Measurements from ENCODE around the gene AKNA.

The AKNA gene

GRCh38 chr9:114431770-114432169, 44.0 kb upstream of the AKNA start:
- TF ChIP-seq CTCF (IDR thresholded peaks at IDR 0.05; ENCODE audit: low read length) (no peak), EZH2 (IDR thresholded peaks at IDR 0.05; ENCODE audit: borderline replicate concordance, low read length) (no peak)
- H3K27me3 ChIP-seq (ENCODE audit: insufficient read depth, low read length): peaks cover 3% of the 10 kb centered on the region; the same call in 1 of the 2 replicates
- H3K4me3 ChIP-seq (ENCODE audit: low read depth, low read length, poor library complexity, severe bottlenecking): no peak overlapping the region
- no peak overlapping the region for H3K9ac ChIP-seq (ENCODE audit: low read length)
- H3F3A ChIP-seq (ENCODE audit: insufficient read depth, low read length): no peaks in the 10 kb centered on the region
- H4K20me1 ChIP-seq (ENCODE audit: insufficient read depth, low read length): no peaks in the 10 kb centered on the region
- no peaks in the 10 kb centered on the region for H3K9me3 ChIP-seq (ENCODE audit: low read length)
- no peaks in the 10 kb centered on the region for H3K36me3 ChIP-seq (ENCODE audit: insufficient read depth, low read length)
- no peaks in the 10 kb centered on the region for H3K9me2 ChIP-seq (ENCODE audit: low read depth, low read length)
- no peak overlapping the region for H3K4me2 ChIP-seq (ENCODE audit: low read length)
- H2AFZ ChIP-seq (ENCODE audit: low read length): no peak overlapping the region
- no peaks in the 10 kb centered on the region for H3K4me1 ChIP-seq (ENCODE audit: insufficient read depth, low read length, severe bottlenecking)
- no peak overlapping the region for H3K27ac ChIP-seq (ENCODE audit: low read depth, low read length, poor library complexity, severe bottlenecking)
- H3K79me2 ChIP-seq (ENCODE audit: insufficient read depth, low read length): no peaks in the 10 kb centered on the region

- Histone ChIP-seq H3K9me3 (ENCODE audit: low read length) (no peaks in the 10 kb centered on the region), H3K27me3 (ENCODE audit: insufficient read depth, low read length) (peaks cover 3% of the 10 kb centered on the region; the same call in 1 of the 2 replicates), H3K4me3 (ENCODE audit: low read depth, low read length, poor library complexity, severe bottlenecking) (no peak overlapping the region), H3K27ac (ENCODE audit: low read depth, low read length, poor library complexity, severe bottlenecking) (no peak overlapping the region), H2AFZ (ENCODE audit: low read length) (no peak overlapping the region), H3K4me2 (ENCODE audit: low read length) (no peak overlapping the region), H3K9ac (ENCODE audit: low read length) (no peak overlapping the region), H3K79me2 (ENCODE audit: insufficient read depth, low read length) (no peaks in the 10 kb centered on the region), H4K20me1 (ENCODE audit: insufficient read depth, low read length) (no peaks in the 10 kb centered on the region), H3K4me1 (ENCODE audit: insufficient read depth, low read length, severe bottlenecking) (no peaks in the 10 kb centered on the region), H3F3A (ENCODE audit: insufficient read depth, low read length) (no peaks in the 10 kb centered on the region), H3K9me2 (ENCODE audit: low read depth, low read length) (no peaks in the 10 kb centered on the region), H3K36me3 (ENCODE audit: insufficient read depth, low read length) (no peaks in the 10 kb centered on the region)
- TF ChIP-seq CTCF (IDR thresholded peaks at IDR 0.05; ENCODE audit: low read length): no peak
- no peak for TF ChIP-seq EZH2 (IDR thresholded peaks at IDR 0.05; ENCODE audit: borderline replicate concordance, low read length)
Observed at GRCh38 chr9:114431003-114431402, 43.2 kb upstream of the AKNA start.

DNA sequence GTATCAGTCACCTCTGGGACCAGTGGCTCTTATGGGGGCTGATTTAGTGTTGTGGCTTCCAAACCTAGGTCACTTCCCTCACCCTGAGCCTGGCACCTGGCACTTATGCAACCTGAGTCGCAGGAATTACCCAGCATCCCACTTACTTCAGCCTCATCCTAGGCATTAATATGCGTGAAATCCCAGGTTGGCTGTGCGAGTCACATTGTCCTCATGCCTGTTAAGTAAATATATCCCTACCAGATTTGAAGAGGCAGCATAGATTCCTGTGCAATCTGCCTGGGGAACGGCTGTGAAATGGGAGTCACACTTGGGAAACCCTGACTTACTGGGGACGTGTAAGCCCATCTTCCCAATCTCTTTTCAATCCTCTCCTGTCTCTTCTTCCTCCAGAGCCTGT, 42.7 kb upstream of the AKNA start:
- H2AFZ ChIP-seq (ENCODE audit: low read length): no peak overlapping the region
- H3K9ac ChIP-seq (ENCODE audit: low read length): no peak overlapping the region
- no peaks in the 10 kb centered on the region for H3K9me3 ChIP-seq (ENCODE audit: low read length)
- H3K9me2 ChIP-seq (ENCODE audit: low read depth, low read length): no peaks in the 10 kb centered on the region
- H3F3A ChIP-seq (ENCODE audit: insufficient read depth, low read length): no peaks in the 10 kb centered on the region
- H3K4me1 ChIP-seq (ENCODE audit: insufficient read depth, low read length, severe bottlenecking): no peaks in the 10 kb centered on the region
- H3K36me3 ChIP-seq (ENCODE audit: insufficient read depth, low read length): no peaks in the 10 kb centered on the region
- H3K27ac ChIP-seq (ENCODE audit: low read depth, low read length, poor library complexity, severe bottlenecking): no peak overlapping the region
- H3K79me2 ChIP-seq (ENCODE audit: insufficient read depth, low read length): no peaks in the 10 kb centered on the region
- H3K27me3 ChIP-seq (ENCODE audit: insufficient read depth, low read length): peaks cover 3% of the 10 kb centered on the region; the same call in 1 of the 2 replicates
- H3K4me3 ChIP-seq (ENCODE audit: low read depth, low read length, poor library complexity, severe bottlenecking): no peak overlapping the region
- no peak for TF ChIP-seq CTCF (IDR thresholded peaks at IDR 0.05; ENCODE audit: low read length)
- TF ChIP-seq EZH2 (IDR thresholded peaks at IDR 0.05; ENCODE audit: borderline replicate concordance, low read length): no peak
- H3K4me2 ChIP-seq (ENCODE audit: low read length): no peak overlapping the region
- H4K20me1 ChIP-seq (ENCODE audit: insufficient read depth, low read length): no peaks in the 10 kb centered on the region

Data from OCI-LY1 (cell line).